Measurements from ENCODE around the gene USP6NL.

DNA sequence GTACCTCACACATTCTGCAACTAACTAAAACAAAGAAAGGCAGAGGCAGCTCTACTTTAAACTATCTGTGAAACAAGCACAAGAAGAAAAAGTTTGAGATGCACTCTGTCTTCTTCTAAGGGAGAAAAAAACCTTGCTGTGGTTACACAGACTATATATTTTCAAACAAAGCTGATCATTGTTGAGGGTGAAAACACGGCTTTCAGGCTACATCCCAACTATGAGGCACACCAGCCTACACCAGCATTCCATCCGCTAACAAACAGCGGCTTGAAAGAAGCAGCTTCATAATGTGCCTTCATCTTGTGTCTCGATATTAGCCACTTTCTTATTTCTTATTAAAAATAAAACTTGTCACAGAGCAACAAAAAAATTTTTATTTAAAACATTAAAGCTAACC, 79.1 kb downstream of the USP6NL start:
- no peak for TF ChIP-seq POLR2AphosphoS5 (IDR thresholded peaks at IDR 0.05; ENCODE audit: borderline replicate concordance, low read depth, low read length)
- TF ChIP-seq EZH2 (IDR thresholded peaks at IDR 0.05), result no peak

Measured in SK-N-MC (cell line).